LNCaP clone FGC (cell line): ENCODE measurements around the gene RHAG.

Source experiments
- DNase-seq: peaks from one replicate; pipeline ENCODE4 v3.0.0-alpha.2; 2011; ENCODE audit warnings: low read depth
- H3K4me3 ChIP-seq: 2 replicates; pipeline ENCODE4 v1.5.1; 2011; ENCODE audit warnings: mild to moderate bottlenecking, low read depth, low read length, control low read depth
- TF ChIP-seq, protein P1 (sequence below): IDR thresholded peaks from 2 replicates; pipeline ENCODE4 v1.5.1; 2012; ENCODE audit warnings: mild to moderate bottlenecking; ENCODE audit not compliant: control insufficient read depth, insufficient read depth; ENCODE audit errors: extremely low read depth

The RHAG gene

DNA sequence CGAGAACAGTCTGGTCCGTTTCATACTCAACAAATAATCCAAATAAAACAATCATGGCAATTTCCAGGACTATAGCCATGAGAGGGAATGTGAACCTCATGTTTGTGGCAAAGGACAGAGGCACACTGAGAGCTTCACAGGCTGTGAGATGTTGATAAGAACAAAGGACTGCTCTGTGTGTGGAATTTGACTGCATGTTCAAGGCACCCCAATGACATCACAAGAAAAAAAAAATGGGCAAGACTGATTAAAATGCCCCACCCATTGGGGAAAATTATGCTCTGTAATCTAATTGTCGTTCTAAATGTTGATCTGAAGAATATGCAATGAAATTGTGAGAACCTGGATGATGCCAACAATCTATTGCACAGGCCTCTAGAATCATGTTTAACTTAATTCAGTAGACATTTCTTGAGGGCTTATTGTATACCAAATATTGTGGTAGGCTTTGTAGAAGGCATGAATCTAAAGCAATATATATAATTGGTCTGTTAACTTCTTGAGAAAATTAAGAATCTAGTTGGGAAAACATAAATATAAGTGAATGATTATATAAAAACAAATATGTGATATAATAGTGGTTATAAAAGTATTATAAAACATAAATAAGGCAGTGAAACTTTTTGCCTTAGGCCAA, at the start of gene RHAG:
Gene RHAG, minus strand, starts transcription at position 127 of the 637 bp plus-strand sequence. Its CDS starts 27 bp downstream, at position 100.
- TF ChIP-seq, protein P1, sequence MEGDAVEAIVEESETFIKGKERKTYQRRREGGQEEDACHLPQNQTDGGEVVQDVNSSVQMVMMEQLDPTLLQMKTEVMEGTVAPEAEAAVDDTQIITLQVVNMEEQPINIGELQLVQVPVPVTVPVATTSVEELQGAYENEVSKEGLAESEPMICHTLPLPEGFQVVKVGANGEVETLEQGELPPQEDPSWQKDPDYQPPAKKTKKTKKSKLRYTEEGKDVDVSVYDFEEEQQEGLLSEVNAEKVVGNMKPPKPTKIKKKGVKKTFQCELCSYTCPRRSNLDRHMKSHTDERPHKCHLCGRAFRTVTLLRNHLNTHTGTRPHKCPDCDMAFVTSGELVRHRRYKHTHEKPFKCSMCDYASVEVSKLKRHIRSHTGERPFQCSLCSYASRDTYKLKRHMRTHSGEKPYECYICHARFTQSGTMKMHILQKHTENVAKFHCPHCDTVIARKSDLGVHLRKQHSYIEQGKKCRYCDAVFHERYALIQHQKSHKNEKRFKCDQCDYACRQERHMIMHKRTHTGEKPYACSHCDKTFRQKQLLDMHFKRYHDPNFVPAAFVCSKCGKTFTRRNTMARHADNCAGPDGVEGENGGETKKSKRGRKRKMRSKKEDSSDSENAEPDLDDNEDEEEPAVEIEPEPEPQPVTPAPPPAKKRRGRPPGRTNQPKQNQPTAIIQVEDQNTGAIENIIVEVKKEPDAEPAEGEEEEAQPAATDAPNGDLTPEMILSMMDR = no peak
- H3K4me3 ChIP-seq = no peak within 1 kb of the TSS
- no peak for DNase-seq

DNA sequence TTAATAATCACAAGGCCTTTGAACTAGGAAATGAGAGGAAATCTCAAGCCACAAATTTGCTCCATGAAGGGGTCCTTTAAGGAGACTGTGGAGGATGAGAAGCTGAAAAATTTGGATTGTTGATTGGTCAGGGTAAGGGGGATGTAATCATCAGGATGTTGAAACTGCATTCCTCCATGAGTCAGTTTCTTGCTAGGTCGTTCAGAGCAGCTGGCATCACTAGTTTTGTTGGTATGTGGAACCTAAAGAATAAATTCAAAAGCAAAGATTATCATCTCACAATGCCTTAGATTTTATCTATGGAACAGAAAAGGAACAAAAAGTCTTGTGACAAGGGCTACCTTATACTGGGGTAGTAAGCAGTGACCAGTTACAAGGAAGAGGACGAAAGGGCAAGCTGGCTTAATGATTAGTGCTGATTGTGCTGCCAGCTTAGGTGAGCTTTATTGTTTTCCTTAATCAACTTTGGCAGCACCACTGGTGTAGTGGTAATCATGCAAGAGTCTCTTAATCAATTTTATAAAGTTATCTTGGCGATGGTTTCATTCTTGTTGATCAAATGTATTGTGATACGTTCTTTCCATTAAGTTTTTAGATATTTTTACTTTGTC, 40.1 kb upstream of the RHAG start:
- no peak for DNase-seq
- TF ChIP-seq, protein P1 = no peak
- H3K4me3 ChIP-seq = no peak overlapping the region

DNA sequence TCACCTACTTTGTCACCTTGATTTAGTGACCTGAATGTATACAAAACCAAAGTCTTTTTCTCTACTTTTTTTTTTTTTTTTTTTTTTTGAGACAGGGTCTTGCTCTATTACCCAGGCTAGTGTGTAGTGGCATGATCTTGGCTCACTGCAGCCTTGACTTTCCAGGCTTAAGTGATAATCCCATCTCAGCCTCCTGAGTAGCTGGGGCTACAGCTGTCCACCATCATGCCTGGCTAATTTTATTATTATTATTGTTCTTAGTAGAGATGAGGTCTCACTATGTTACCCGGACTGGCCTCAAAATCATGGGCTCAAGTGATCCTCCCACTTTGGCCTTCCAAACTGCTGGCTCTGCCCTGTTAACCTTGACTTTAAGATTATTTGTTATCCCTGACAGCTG, 39.2 kb upstream of the RHAG start:
- no peak for DNase-seq
- no peak overlapping the region for H3K4me3 ChIP-seq
- TF ChIP-seq, protein P1 = no peak

DNA sequence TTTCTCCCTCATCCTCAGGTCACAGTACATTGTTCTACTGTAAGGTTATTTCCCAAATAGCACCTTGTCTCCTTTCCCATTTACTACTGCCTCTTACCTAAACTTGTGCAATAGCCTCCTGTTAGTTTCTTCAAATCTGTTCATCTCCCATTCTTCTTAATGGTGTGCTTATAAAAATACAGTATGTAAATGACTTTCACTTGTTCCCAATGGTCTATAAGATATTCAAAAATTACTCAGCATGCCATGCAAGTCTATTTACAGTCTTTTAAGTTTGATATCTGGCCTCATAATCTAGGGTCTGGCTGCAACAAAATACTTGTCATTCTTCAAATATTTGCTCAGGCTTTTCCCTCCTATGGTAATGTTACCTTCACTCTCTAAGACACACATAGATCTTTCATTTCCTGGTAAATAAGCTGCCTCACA, 31.5 kb upstream of the RHAG start:
- peak; percentile 86 for DNase-seq
- no peak overlapping the region for H3K4me3 ChIP-seq
- TF ChIP-seq, protein P1 = no peak

DNA sequence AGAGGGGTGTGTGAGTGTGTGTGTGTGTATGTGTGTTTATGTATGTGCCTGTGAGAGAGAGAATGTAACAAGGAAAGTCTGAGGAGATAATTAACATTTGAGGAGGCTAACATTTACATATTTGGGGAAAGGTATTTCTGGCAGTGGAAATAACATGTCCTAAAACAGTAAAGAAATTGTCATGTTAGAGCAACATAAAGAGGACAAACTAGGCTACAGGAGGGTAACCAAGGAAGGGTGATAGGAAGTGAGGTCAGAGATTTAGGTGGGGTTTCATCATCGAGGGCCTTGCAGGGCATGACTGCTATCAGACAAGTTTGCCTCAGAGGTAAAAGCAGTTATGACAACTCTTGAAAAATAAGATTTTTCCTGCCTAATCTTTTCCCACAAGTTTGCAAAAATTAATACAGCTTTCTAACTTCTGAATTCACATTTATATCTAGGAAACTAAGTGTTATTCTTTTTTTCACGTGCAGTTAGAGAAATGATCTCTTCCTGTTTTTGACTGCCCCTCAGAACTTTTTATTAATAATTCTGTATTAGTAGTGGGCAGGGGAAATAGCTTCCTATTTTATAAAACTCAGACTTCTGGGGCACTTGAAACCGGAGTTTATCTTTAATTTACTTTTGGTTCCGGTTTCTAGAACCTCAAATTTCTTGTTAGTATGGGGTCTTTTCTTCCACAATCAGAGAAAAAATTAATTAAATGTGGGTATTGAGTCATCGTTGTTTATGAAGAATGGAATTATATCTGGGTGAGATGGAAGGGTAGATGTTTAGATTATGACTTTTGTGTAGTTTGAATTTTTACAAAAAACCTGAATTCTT, 30.5 kb upstream of the RHAG start:
- TF ChIP-seq, protein P1 = no peak
- DNase-seq = no peak
- H3K4me3 ChIP-seq = no peak overlapping the region

DNA sequence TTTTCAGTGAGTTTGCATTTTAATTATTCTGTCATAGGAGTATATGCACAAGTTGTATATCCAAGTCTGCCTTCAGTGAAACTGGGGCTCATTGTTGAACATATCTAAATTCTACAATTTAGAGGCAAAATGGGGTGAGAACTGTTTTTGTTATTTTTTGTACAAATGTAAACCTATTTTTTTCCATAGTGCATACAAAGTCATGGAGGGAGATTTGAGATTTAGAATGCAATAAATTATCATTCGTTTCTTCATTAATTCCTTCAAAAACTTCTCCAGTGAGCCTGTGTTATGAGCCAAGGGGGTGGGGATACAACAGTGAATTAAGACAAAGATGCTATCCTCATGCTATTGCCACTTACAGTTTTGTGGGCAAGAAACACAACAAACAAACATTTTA, 29.8 kb upstream of the RHAG start:
- TF ChIP-seq, protein P1 = no peak
- no peak overlapping the region for H3K4me3 ChIP-seq
- DNase-seq = no peak
